Lower lobe of right lung (tissue), 2 donors: Measurements from ENCODE around the gene PAK4. TPM values are rescaled to one million over a fixed set of nuclear protein-coding genes. Genes with fewer than 3 reads are reported as not detected.

Experiments
- ATAC-seq, 2 donors: fragments of 200-7000 bp; cut with Tn5 transposase; one replicate each; pipeline ENCODE4 v1.9.1; 2020 to 2022; ENCODE audit warnings: mild to moderate bottlenecking in 2 of 2, moderate library complexity in 2 of 2
- DNase-seq: peaks from one replicate; pipeline ENCODE4 v3.0.0-alpha.2; 2020
- H3K27ac ChIP-seq: fragments of 200-600 bp; one replicate; pipeline ENCODE4 v1.8.0; 2022
- H3K27me3 ChIP-seq: fragments of 200-600 bp; one replicate; pipeline ENCODE4 v1.8.0; 2022; ENCODE audit warnings: low read depth
- H3K36me3 ChIP-seq: fragments of 200-600 bp; one replicate; pipeline ENCODE4 v1.8.0; 2022; ENCODE audit warnings: mild to moderate bottlenecking
- H3K4me1 ChIP-seq: fragments of 200-600 bp; one replicate; pipeline ENCODE4 v1.8.0; 2022
- H3K4me3 ChIP-seq: fragments of 200-600 bp; one replicate; pipeline ENCODE4 v1.8.0; 2022; ENCODE audit warnings: mild to moderate bottlenecking
- H3K9me3 ChIP-seq: fragments of 200-600 bp; one replicate; pipeline ENCODE4 v1.8.0; 2022
- CTCF ChIP-seq: fragments of 200-600 bp; IDR thresholded peaks from one replicate; pipeline ENCODE4 v1.8.0; 2022; ENCODE audit warnings: antibody characterized with exemption, mild to moderate bottlenecking
- intact Hi-C: fragments of 100-400 bp; cut with DNase I; formaldehyde crosslinking; loops from one replicate; pipeline ENCODE4 v1.11.0; 2022
- total RNA-seq: library from RNA; stranded (reverse); fragmentation: NEBNext Ultra II Directional; extraction: Animal tissue kit (Norgen Biotek cat#: 25700); gene quantifications from one replicate; pipeline ENCODE4 v1.2.1, GENCODE V29; 2021
- donor health status: DM: no; HTN: yes; CAD: no; lungs with severe emphysema.

Gene PAK4
- total RNA-seq, 1 donor from 2014 or later: 73.0 TPM

GRCh38 chr19:39150807-39151600, 25.4 kb downstream of the PAK4 start:
- no peaks in the 10 kb centered on the region for H3K9me3 ChIP-seq
- TF ChIP-seq CTCF: no peak
- H3K27me3 ChIP-seq: no peaks in the 10 kb centered on the region
- ATAC-seq: no peak
- peaks cover 35% of the 10 kb centered on the region for H3K4me1 ChIP-seq
- H3K4me3 ChIP-seq: no peak overlapping the region
- H3K36me3 ChIP-seq: peaks cover 14% of the 10 kb centered on the region
- peak overlapping the region; percentile 14 for H3K27ac ChIP-seq
- intact Hi-C loops: no loop called here
- no peak for DNase-seq

GRCh38 chr19:39152066-39152465, 26.5 kb downstream of the PAK4 start:
- no peak overlapping the region for H3K4me3 ChIP-seq
- intact Hi-C loops: no loop called here

GRCh38 chr19:39154100-39154628, 28.6 kb downstream of the PAK4 start:
- Histone ChIP-seq H3K27me3 (no peaks in the 10 kb centered on the region), H3K9me3 (no peaks in the 10 kb centered on the region), H3K4me3 (no peak overlapping the region), H3K27ac (no peak overlapping the region), H3K36me3 (peaks cover 10% of the 10 kb centered on the region), H3K4me1 (peaks cover 61% of the 10 kb centered on the region)
- ATAC-seq (no peak), DNase-seq (no peak)
- TF ChIP-seq CTCF: no peak
- intact Hi-C loops: no loop called here

More at GRCh38 chr19:39152066-39152465, 26.5 kb downstream of the PAK4 start:
- Histone ChIP-seq H3K4me1 (peaks cover 40% of the 10 kb centered on the region), H3K27me3 (no peaks in the 10 kb centered on the region), H3K36me3 (peaks cover 14% of the 10 kb centered on the region), H3K27ac (no peak overlapping the region), H3K9me3 (no peaks in the 10 kb centered on the region)
- TF ChIP-seq CTCF: no peak
- ATAC-seq (no peak), DNase-seq (no peak)

- Histone ChIP-seq H3K27ac (no peak overlapping the region), H3K4me1 (peaks cover 61% of the 10 kb centered on the region), H3K4me3 (no peak overlapping the region), H3K27me3 (no peaks in the 10 kb centered on the region), H3K9me3 (no peaks in the 10 kb centered on the region), H3K36me3 (peaks cover 6% of the 10 kb centered on the region)
- TF ChIP-seq CTCF: peak; percentile 21
- peak; percentile 81 to 82 for ATAC-seq
- intact Hi-C loops: no loop called here
- DNase-seq: peak; percentile 84
These were observed 29.1 kb downstream of the PAK4 start for GRCh38 chr19:39154629-39155100.

GRCh38 chr19:39155114-39155700, 29.6 kb downstream of the PAK4 start:
- H3K27ac ChIP-seq: no peak overlapping the region
- H3K4me1 ChIP-seq: peaks cover 64% of the 10 kb centered on the region
- no peaks in the 10 kb centered on the region for H3K27me3 ChIP-seq
- H3K36me3 ChIP-seq: peaks cover 6% of the 10 kb centered on the region
- intact Hi-C loops: no loop called here
- H3K9me3 ChIP-seq: no peaks in the 10 kb centered on the region
- ATAC-seq (peak in 1 of 2 donors; percentile 11), DNase-seq (no peak)
- H3K4me3 ChIP-seq: no peak overlapping the region
- TF ChIP-seq CTCF: no peak
